ENCODE results near the gene SFMBT2. TPM values are rescaled to one million over a fixed set of nuclear protein-coding genes. Genes with fewer than 3 reads are reported as not detected.
A peak's percentile ranks its signal among the peaks of the same experiment; 100 is the strongest.

Gene SFMBT2
- total RNA-seq (2021; ENCODE audit: unreplicated experiment) (0.02 TPM), Bru-seq, nascent RNA (percentile 8 among the genes with signal in this experiment), BruChase-seq, experiment 1, labeled RNA remaining after a 6-hour chase (percentile 5 among the genes with signal in this experiment), BruChase-seq, experiment 2, labeled RNA remaining after a 2-hour chase (percentile 4 among the genes with signal in this experiment)
- polyA plus RNA-seq (2012), result not detected in 2 replicates
- long read RNA-seq, result 0 reads

GRCh38 chr10:7410862-7411670 lies at the start of gene SFMBT2:
TSS of gene SFMBT2 (minus strand) at chr10:7411034. CDS start at chr10:7381898, 29,136 bp downstream.
- H3K27ac ChIP-seq (ENCODE audit: low read depth, low read length), result no peak within 1 kb of the TSS
- ATAC-seq (no peak), DNase-seq (ENCODE audit: low read depth, low spot score) (no peak)
- no peak within 1 kb of the TSS for H2AFZ ChIP-seq (ENCODE audit: low read depth, low read length, poor library complexity, severe bottlenecking)
- TF ChIP-seq POLR2AphosphoS5 (IDR thresholded peaks at IDR 0.05; ENCODE audit: low read depth, low read length) (no peak), SP1 (IDR thresholded peaks at IDR 0.05; ENCODE audit: low read depth) (no peak), CBX3 (IDR thresholded peaks at IDR 0.05; ENCODE audit: low read depth) (no peak), CEBPB (IDR thresholded peaks at IDR 0.05; ENCODE audit: low read depth) (no peak), POLR2A (IDR thresholded peaks at IDR 0.05; ENCODE audit: borderline replicate concordance, extremely low read depth, insufficient read depth, insufficient read length) (no peak), EZH2phosphoT487 (IDR thresholded peaks at IDR 0.05; ENCODE audit: borderline replicate concordance) (no peak), ZNF274 (IDR thresholded peaks at IDR 0.05; ENCODE audit: low read depth, low read length) (no peak), YY1 (IDR thresholded peaks at IDR 0.05; ENCODE audit: extremely low read depth, insufficient replicate concordance, low read depth, low read length) (no peak), ZFX (IDR thresholded peaks at IDR 0.05) (no peak), ZBTB33 (IDR thresholded peaks at IDR 0.05; ENCODE audit: extremely low read depth, insufficient replicate concordance, low read length) (no peak), FOSL1 (IDR thresholded peaks at IDR 0.05; ENCODE audit: low read depth) (no peak), SIN3A (IDR thresholded peaks at IDR 0.05; ENCODE audit: low read depth) (no peak), ELF1 (IDR thresholded peaks at IDR 0.05; ENCODE audit: borderline replicate concordance, low read depth) (no peak), JUND (IDR thresholded peaks at IDR 0.05) (no peak), CTCF (IDR thresholded peaks at IDR 0.05 in 2 of 3, conservative IDR thresholded peaks at IDR 0.05 in 1 of 3; ENCODE audit: borderline replicate concordance in 1 of 3, insufficient read depth in 1 of 3, low read depth in 2 of 3, low read length in 2 of 3) (no peak), EGR1 (IDR thresholded peaks at IDR 0.05; ENCODE audit: low read depth) (no peak), TCF7L2 (IDR thresholded peaks at IDR 0.05; ENCODE audit: borderline replicate concordance, extremely low read depth, insufficient read depth, insufficient read length) (no peak)
- TF ChIP-seq, protein P1, sequence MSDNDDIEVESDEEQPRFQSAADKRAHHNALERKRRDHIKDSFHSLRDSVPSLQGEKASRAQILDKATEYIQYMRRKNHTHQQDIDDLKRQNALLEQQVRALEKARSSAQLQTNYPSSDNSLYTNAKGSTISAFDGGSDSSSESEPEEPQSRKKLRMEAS (IDR thresholded peaks at IDR 0.05), result no peak
- TF ChIP-seq, protein P2, sequence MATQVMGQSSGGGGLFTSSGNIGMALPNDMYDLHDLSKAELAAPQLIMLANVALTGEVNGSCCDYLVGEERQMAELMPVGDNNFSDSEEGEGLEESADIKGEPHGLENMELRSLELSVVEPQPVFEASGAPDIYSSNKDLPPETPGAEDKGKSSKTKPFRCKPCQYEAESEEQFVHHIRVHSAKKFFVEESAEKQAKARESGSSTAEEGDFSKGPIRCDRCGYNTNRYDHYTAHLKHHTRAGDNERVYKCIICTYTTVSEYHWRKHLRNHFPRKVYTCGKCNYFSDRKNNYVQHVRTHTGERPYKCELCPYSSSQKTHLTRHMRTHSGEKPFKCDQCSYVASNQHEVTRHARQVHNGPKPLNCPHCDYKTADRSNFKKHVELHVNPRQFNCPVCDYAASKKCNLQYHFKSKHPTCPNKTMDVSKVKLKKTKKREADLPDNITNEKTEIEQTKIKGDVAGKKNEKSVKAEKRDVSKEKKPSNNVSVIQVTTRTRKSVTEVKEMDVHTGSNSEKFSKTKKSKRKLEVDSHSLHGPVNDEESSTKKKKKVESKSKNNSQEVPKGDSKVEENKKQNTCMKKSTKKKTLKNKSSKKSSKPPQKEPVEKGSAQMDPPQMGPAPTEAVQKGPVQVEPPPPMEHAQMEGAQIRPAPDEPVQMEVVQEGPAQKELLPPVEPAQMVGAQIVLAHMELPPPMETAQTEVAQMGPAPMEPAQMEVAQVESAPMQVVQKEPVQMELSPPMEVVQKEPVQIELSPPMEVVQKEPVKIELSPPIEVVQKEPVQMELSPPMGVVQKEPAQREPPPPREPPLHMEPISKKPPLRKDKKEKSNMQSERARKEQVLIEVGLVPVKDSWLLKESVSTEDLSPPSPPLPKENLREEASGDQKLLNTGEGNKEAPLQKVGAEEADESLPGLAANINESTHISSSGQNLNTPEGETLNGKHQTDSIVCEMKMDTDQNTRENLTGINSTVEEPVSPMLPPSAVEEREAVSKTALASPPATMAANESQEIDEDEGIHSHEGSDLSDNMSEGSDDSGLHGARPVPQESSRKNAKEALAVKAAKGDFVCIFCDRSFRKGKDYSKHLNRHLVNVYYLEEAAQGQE (IDR thresholded peaks at IDR 0.05; ENCODE audit: low read depth), result no peak
- ChIA-PET POLR2A (no interaction called here), CTCF (no interaction called here), RAD21 (ENCODE audit: low non-redundant PET in 1 of 2, low total read pairs in 2 of 2, uncharacterized antibody in 2 of 2, unreplicated experiment in 2 of 2) (no interaction called here)
- H3K27me3 ChIP-seq (ENCODE audit: insufficient read depth, low read length), result no peaks in the 10 kb centered on the region; the same call in 1 of the 2 replicates
- no peaks in the 10 kb centered on the region for H3K9me3 ChIP-seq (ENCODE audit: control insufficient read depth in 1 of 2, insufficient read depth in 1 of 2, low read depth in 1 of 2, low read length in 2 of 2)
- H3K9ac ChIP-seq (ENCODE audit: low read length), result no peak within 1 kb of the TSS
- H3K4me1 ChIP-seq (ENCODE audit: control insufficient read depth in 1 of 2, insufficient read depth in 2 of 2, low read length in 2 of 2), result no peaks in the 10 kb centered on the region
- H3K4me3 ChIP-seq (replicated peaks in 1 of 2; ENCODE audit: low read depth in 1 of 2, low read length in 2 of 2), result no peak within 1 kb of the TSS
- BruUV-seq (replicated peaks), result no TSS peak
- H3K4me2 ChIP-seq (ENCODE audit: low read length), result no peak within 1 kb of the TSS
- H3K79me2 ChIP-seq (ENCODE audit: insufficient read depth, low read length), result no peaks in the 10 kb centered on the region
- intact Hi-C loops (cut with micrococcal nuclease), result loop anchor here (10.0 kb wide), 2 partner anchors 706 to 996 kb away; no protein-coding TSS in a partner anchor
- no peaks in the 10 kb centered on the region for H3K9me2 ChIP-seq (ENCODE audit: insufficient read depth)
- H3K36me3 ChIP-seq (ENCODE audit: control insufficient read depth in 1 of 2, insufficient read depth in 2 of 2, low read length in 2 of 2), result no peaks in the 10 kb centered on the region
- no peaks in the 10 kb centered on the region; the same call in 1 of the 2 replicates for H4K20me1 ChIP-seq (ENCODE audit: insufficient read depth)

Measured in HCT116 (cell line).